ENCODE results near the gene UBE4B.
"Not testable (repeated sequence)": the region's sequence is repeated elsewhere in the genome, so short reads cannot be mapped to it uniquely, and the experiment has no call there.

Gene UBE4B

GRCh38 chr1:10073371-10073770 lies 40.6 kb downstream of the UBE4B start:
- not testable (repeated sequence) for DNase-seq (ENCODE audit: low spot score)

GRCh38 chr1:10074059-10074851 lies 41.5 kb downstream of the UBE4B start:
- no peak for DNase-seq (ENCODE audit: low spot score)

GRCh38 chr1:10074852-10075730 lies 42.3 kb downstream of the UBE4B start:
- no peak for DNase-seq (ENCODE audit: low spot score)

- no peak for DNase-seq (ENCODE audit: low spot score)
These were observed 43.0 kb downstream of the UBE4B start for GRCh38 chr1:10075732-10076131.

GRCh38 chr1:10078494-10078893 lies 45.7 kb downstream of the UBE4B start:
- no peak for DNase-seq (ENCODE audit: low spot score)

- DNase-seq (ENCODE audit: low spot score) = no peak
These were observed 47.8 kb downstream of the UBE4B start for GRCh38 chr1:10080523-10080922.

GRCh38 chr1:10082785-10083479 lies 50.2 kb downstream of the UBE4B start:
- no peak for DNase-seq (ENCODE audit: low spot score)

- DNase-seq (ENCODE audit: low spot score) = peak; percentile 51
These were observed 51.3 kb downstream of the UBE4B start for GRCh38 chr1:10084045-10084444.

- DNase-seq (ENCODE audit: low spot score) = no peak
These were observed 52.3 kb downstream of the UBE4B start for GRCh38 chr1:10085076-10085475.

- DNase-seq (ENCODE audit: low spot score) = no peak
These were observed 54.5 kb downstream of the UBE4B start for GRCh38 chr1:10087210-10087609.

GRCh38 chr1:10101929-10102328 lies 69.2 kb downstream of the UBE4B start:
- DNase-seq (ENCODE audit: low spot score) = no peak

GRCh38 chr1:10103193-10103592 lies 70.4 kb downstream of the UBE4B start:
- DNase-seq (ENCODE audit: low spot score) = no peak

GRCh38 chr1:10104834-10105233 lies 72.1 kb downstream of the UBE4B start:
- DNase-seq (ENCODE audit: low spot score) = no peak

GRCh38 chr1:10105484-10105883 lies 72.7 kb downstream of the UBE4B start:
- DNase-seq (ENCODE audit: low spot score) = no peak

- DNase-seq (ENCODE audit: low spot score) = no peak
These were observed 73.5 kb downstream of the UBE4B start for GRCh38 chr1:10106241-10106640.

GRCh38 chr1:10106756-10107475 lies 74.2 kb downstream of the UBE4B start:
- DNase-seq (ENCODE audit: low spot score) = no peak

- DNase-seq (ENCODE audit: low spot score) = not testable (repeated sequence)
These were observed 74.7 kb downstream of the UBE4B start for GRCh38 chr1:10107476-10107847.

GRCh38 chr1:10108134-10108663 lies 75.4 kb downstream of the UBE4B start:
- DNase-seq (ENCODE audit: low spot score) = no peak

GRCh38 chr1:10108948-10109708 lies 76.4 kb downstream of the UBE4B start:
- no peak for DNase-seq (ENCODE audit: low spot score)

- no peak for DNase-seq (ENCODE audit: low spot score)
These were observed 80.7 kb downstream of the UBE4B start for GRCh38 chr1:10113501-10113900.

- no peak for DNase-seq (ENCODE audit: low spot score)
These were observed 82.0 kb downstream of the UBE4B start for GRCh38 chr1:10114746-10115145.

All from D341Med (cell line).